NCI-H146 treated with DMSO at 0.1 percent for 48 hours (cell line): Measurements from ENCODE around the gene ERVK3-1.
"Not testable (repeated sequence)": the region's sequence is repeated elsewhere in the genome, so short reads cannot be mapped to it uniquely, and the experiment has no call there.

Experiments used
- DNase-seq: peaks from one replicate; lab custom pipeline; 2025; ENCODE audit not compliant: unreplicated experiment; lab: John Stamatoyannopoulos, UW

Gene ERVK3-1

DNA sequence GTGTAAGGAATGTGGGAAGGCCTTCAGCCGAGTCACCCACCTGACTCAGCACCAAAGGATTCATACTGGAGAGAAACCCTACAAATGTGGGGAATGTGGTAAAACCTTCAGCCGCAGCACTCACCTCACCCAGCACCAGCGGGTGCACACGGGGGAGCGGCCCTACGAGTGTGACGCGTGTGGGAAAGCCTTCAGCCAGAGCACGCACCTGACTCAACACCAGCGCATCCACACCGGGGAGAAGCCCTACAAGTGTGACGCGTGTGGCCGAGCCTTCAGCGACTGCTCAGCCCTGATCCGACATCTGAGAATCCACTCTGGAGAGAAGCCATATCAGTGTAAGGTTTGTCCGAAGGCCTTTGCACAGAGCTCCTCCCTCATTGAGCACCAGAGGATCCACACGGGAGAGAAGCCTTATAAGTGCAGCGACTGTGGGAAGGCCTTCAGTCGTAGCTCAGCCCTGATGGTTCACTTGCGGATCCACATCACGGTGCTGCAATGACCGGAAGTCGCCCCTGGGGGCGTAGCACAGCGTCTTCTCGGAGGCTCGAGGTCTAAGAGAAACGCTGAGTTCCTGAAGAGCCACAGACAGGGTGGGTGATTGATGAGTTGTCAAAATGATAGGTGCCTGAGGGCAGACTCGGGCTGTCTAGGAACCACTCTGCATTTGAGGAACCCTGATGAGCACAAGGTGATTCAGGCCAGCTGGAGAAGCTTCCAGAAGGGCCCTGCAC, 33.8 kb downstream of the ERVK3-1 start:
- no peak for DNase-seq

DNA sequence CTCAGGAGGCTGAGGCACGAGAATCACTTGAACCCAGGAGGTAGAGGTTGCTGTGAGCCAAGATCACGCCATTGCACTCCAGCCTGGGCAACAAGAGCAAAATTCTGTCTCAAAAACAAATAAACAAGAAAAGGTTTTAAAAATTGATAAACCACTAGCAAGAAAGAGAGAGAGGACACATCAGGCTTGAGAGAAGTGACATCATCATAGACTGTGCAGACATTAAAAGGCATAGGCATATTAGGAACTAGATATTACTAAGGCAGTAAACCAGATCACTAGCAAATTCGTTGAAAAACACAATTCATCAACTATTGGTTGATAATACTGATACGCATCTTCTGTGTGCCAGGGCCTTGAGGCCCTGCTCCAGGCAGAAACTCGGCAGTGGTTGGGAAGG, 40.4 kb downstream of the ERVK3-1 start:
- no peak for DNase-seq

GRCh38 chr19:58346961-58347929, 42.1 kb downstream of the ERVK3-1 start:
- DNase-seq = peak; percentile 70

GRCh38 chr19:58348080-58348479, 42.9 kb downstream of the ERVK3-1 start:
- not testable (repeated sequence) for DNase-seq

DNA sequence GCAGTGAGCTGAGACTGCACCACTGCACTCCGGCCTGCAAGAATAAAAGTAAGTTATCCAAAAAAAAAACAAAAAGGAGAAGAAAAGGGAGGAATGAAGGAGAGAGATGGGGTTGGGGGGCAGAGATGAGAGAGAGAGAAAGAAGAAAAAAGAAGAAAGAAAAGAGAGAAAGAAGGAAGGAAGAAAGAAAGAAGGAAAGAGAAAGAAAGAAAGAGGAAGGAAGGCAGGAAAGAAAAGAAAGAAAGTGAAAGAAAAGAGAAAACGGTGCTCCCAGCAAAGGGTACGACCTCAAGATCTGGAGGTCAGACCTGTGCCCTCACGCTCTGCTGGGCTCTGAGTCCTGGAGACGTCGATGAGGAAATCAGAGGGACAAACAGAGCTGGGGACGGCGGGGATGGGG, 44.4 kb downstream of the ERVK3-1 start:
- DNase-seq = no peak

DNA sequence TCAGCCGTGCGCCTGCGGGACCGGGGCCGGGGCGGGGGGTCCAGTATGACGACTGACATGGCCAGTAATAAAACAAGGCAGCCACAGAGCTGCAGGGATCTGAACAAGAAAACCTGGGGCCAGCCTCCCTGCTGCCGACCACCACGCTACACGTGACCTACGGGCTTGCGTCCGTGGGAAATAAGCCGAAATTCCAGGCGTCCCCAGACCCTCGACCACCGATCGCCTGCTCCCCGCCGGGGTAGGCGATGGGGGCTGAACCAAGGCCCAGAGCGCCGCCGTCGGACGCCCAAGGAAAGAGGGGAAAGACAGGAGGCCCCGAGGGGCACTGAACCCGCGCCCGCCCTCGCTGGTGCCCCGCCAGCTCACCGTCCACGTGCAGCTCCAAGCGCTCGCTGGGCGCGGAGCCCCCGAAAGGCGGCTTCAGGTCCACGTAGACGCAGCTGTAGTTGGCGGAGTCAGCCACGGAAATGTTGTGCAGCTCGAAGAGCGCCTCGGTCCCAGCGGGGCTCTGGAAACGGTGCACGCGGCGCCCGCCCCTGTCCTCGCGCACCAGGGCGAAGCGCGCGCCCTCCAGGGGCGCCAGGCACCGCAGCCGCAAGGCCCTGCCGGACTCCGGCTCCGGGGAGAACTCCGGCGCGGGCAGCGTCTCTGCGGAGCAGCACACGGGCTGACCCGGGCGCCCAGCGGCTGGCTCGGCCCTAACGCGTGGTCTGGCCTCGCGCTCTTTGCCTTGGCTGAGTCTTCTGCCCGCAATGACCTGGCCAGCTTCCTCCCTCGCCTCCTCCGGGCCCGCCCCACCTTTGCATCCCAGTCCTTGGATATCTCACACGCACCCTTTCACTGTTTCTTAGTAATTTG, 45.1 kb downstream of the ERVK3-1 start:
- no peak for DNase-seq

DNA sequence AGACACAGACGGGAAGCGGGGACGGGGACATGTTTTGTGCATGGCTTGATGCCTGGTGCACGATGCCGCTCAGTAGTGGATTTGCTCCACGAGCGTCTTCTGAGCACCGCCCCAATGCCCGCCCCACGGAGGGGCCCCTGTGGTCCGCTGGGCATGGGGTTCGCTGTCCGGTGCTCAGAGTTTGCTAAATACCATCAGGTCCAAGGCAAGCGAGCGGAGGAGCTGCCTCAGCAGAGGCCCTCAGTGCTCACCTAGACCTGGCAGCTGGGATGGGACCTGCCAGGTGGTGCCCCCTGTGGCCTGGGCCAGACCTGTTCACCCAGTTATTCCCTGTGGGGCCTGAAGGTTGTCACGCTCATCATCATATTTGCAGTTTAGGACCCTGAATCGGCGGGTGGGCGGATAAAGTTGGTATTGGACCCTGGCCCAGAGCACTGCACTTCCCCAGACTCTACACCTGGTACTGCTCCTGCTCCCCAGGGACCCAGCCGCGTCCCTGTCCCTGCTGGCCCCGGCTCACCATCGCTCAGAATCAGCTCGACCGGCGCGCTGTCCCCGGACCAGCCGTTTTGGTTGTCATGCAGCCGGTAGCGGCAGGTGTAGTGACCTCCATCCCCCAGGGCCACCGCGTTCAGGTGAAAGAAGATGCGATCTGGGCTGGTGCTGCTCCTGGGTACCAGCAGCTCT, 45.8 kb downstream of the ERVK3-1 start:
- no peak for DNase-seq

DNA sequence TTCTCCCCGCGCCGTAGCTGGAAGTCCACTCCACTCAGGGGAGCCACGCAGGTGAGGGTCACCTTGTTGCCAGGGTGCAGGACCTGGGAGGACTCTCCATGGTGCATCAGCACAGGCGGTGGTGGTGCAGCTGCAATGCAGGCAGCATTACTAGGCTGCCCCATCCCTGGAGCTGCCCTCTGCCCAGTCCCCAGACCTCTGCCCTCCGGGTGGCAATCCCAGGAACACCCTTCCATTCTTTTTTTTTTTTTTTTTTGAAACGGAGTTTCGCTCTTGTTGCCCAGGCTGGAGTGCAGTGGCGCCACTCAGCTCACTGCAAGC, 46.3 kb downstream of the ERVK3-1 start:
- DNase-seq = no peak

- DNase-seq = no peak
These were observed 47.0 kb downstream of the ERVK3-1 start for GRCh38 chr19:58351990-58352755.

DNA sequence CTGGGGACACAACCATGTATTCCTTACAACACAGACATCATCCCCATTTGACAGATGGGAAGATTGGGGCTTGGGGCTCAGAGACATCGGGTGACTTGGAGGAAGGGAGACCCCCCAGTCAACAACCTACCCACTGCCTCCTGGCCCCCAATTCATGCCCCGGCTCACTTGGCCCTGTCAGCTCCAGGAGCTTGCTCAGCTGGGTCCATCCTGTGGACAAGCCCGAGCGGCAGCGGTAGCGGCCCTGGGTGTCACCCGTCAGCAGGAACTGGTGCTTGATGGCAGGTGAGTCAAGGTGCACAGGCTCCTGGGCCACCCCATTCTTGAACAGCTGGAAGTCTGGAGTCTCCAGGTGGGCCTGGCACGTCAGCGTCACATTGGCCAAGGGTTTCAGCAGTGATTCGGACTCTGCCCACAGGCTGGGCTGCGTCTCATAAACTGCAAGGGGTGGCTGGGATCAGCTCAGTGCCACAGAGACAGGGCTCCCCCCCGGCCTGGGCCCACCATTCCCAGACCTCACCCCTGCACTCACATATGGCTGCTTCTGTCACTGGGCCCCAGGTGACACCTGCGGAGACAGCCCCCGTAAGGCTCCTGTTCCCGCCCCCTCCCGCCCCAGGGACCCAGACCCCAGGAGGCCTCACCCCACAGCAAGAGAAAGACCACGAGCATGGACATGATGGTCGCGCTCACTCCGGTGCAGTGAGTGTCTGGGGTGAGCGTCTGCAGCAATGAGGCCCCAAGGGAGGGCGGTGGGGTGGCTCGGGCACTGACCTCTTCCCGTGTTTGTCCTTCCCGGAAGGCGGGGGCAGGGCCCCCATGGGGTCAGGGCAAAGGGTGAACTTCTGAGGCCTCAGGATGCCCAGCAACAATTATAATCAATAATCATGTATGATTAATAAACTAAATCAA, 47.8 kb downstream of the ERVK3-1 start, which contains the start of gene A1BG:
Gene A1BG, minus strand, starts transcription at position 733 of the 912 bp plus-strand sequence. Its CDS starts 55 bp downstream, at position 678.
- DNase-seq = no peak

GRCh38 chr19:58353717-58354477, 48.7 kb downstream of the ERVK3-1 start:
- no peak for DNase-seq

DNA sequence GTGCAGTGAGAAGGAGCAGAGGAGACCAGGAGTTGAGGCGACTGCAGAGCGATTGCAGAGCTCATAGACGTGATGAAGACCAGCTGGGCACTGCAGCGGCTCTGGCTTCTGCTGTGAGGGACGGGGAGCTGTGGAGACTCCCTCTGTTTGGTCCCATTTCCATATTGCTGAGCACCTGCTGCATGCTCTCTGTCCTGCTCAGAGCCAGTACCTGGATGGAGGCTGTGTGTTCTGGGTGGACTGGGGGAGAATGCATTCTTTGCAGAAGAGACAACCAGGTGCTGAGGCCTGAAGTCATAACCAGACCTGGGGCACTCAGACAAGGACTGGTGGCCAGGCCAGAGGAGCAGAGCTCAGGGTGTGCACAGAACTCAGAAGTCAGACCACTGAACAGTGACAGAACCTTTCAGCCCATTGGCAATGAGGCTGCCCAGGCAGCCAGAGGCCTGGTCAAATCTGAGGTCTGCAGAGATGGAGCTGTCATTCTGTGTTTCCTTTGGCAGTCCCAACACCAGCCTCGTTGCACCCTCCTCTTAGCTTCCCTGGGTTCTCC, 49.4 kb downstream of the ERVK3-1 start:
- DNase-seq = no peak

GRCh38 chr19:58355215-58355796, 50.1 kb downstream of the ERVK3-1 start:
- no peak for DNase-seq

DNA sequence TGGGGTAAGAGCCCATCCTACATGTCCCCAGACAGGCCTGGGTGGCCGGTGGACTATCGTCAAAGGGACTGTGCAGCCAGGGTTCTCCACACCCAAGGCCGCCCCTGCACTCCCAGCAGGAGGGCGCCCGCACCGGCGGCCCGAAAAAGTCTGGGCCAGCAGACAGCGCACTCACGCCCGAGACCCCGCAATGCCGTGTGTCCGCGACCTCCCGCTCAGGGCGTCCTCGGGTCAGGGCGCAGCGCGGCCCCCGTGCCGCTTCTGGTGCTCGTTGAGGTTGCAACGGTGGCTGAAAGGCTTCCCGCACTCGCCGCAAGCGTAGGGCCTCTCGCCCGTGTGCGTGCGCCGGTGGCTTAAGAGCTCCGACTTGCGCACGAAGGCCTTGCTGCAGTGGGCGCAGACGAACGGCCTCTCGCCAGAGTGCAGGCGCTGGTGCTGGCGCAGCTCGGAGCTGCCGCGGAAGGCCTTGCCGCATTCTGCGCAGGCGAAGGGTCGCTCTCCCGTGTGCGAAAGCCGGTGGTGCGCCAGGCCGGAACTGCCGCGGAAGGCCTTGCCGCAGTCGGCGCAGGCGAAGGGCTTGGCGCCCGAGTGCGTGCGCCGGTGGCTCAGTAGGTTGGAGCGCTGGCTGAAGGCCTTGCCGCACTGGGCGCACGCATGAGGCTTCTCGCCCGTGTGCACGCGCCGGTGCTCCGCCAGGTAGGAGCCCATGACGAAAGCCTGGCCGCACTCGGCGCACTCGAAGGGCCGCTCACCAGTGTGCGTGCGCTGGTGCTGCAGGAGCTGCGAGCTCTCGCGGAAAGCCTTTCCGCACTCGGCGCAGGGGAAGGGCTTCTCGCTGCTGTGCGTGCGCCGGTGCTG, 51.0 kb downstream of the ERVK3-1 start:
- DNase-seq = no peak

- DNase-seq = no peak
These were observed 51.7 kb downstream of the ERVK3-1 start for GRCh38 chr19:58356766-58357480.
